GM12878 (cell line): ENCODE data around the gene PAF1. TPM values are rescaled to one million over a fixed set of nuclear protein-coding genes. Genes with fewer than 3 reads are reported as not detected.
A peak's percentile ranks its signal among the peaks of the same experiment; 100 is the strongest.

ENCODE experiments used
- ATAC-seq: fragments of 200-7000 bp; cut with Tn5 transposase; 3 replicates; pipeline ENCODE4 v1.9.1; 2020; ENCODE audit warnings: mild to moderate bottlenecking, moderate library complexity
- BruUV-seq: library from RNA; stranded (reverse); fragments of 400-500 nt; replicated peaks from 2 replicates; lab custom pipeline; 2021; lab: Mats Ljungman, UMichigan
- CTCF ChIA-PET: fragments of 300-600 bp; sonication (Branson Sonifier 250); formaldehyde crosslinking; extraction: SDS; loops from one replicate; lab custom pipeline; 2021; ENCODE audit warnings: inconsistent platforms; lab: Yijun Ruan, JAX
- POLR2A ChIA-PET: fragments of 350-600 bp; formaldehyde crosslinking; extraction: SDS; loops from one replicate; lab custom pipeline; 2021; ENCODE audit warnings: inconsistent platforms; lab: Charles Lee
- RAD21 ChIA-PET: fragments of 300-600 bp; sonication (Branson Sonifier 250); formaldehyde crosslinking; loops from one replicate; lab custom pipeline; 2023; ENCODE audit warnings: antibody characterized with exemption; ENCODE audit not compliant: unreplicated experiment; lab: Charles Lee
- SMC1A ChIA-PET: fragments of 300-600 bp; sonication (Branson Sonifier 250); formaldehyde crosslinking; loops from one replicate; lab custom pipeline; 2023; ENCODE audit not compliant: unreplicated experiment, uncharacterized antibody; lab: Charles Lee
- DNase-seq: peaks from one replicate; pipeline ENCODE4 v3.0.0-alpha.2; 2011; ENCODE audit warnings: low read depth, low spot score
- FAIRE-seq: peaks from 3 replicates; lab custom pipeline; 2011; peaks lifted over from hg19 to GRCh38; lab: Jason Lieb, UNC
- H2AFZ ChIP-seq: 2 replicates; pipeline ENCODE4 v1.6.0; 2011; ENCODE audit warnings: low read depth, low read length, control low read depth; ENCODE audit not compliant: control insufficient read depth
- H3K27ac ChIP-seq: 2 replicates; pipeline ENCODE4 v1.5.1; 2011; ENCODE audit warnings: control low read depth; ENCODE audit not compliant: control insufficient read depth, insufficient read depth
- H3K27me3 ChIP-seq, 2 experiments: replicated peaks in 1 of 2; 2 replicates each; pipeline versions ENCODE4 v1.6.0 to v1.6.1; 2011; ENCODE audit warnings: low read length in 1 of 2; ENCODE audit not compliant: control insufficient read depth in 2 of 2, insufficient read depth in 2 of 2
- H3K36me3 ChIP-seq, 2 experiments: 2 replicates each; pipeline ENCODE4 v1.5.1; 2011; ENCODE audit warnings: low read length in 1 of 2; ENCODE audit not compliant: control insufficient read depth in 2 of 2, insufficient read depth in 2 of 2
- H3K4me1 ChIP-seq: 2 replicates; pipeline ENCODE4 v1.6.1; 2011; ENCODE audit warnings: mild to moderate bottlenecking, low read length, moderate library complexity, mixed read lengths; ENCODE audit not compliant: control insufficient read depth, insufficient read depth
- H3K4me2 ChIP-seq: 2 replicates; pipeline ENCODE4 v1.6.0; 2011; ENCODE audit warnings: control low read depth; ENCODE audit not compliant: control insufficient read depth, insufficient read depth
- H3K4me3 ChIP-seq: fragments of 200-600 bp; sonication (generic); 2 replicates; pipeline ENCODE4 v1.5.1; 2016
- H3K79me2 ChIP-seq: 2 replicates; pipeline ENCODE4 v1.6.0; 2011; ENCODE audit warnings: low read length; ENCODE audit not compliant: control insufficient read depth, insufficient read depth
- H3K9ac ChIP-seq: 2 replicates; pipeline ENCODE4 v1.8.0; 2011; ENCODE audit warnings: low read length, control low read depth, mixed read lengths; ENCODE audit not compliant: control insufficient read depth, insufficient read depth
- H3K9me3 ChIP-seq: replicated peaks from 3 replicates; pipeline ENCODE4 v1.5.1; 2011; ENCODE audit warnings: mild to moderate bottlenecking, low read length; ENCODE audit not compliant: control insufficient read depth, insufficient read depth
- H4K20me1 ChIP-seq: 2 replicates; pipeline ENCODE4 v1.6.0; 2011; ENCODE audit not compliant: control insufficient read depth, insufficient read depth
- BHLHE40 ChIP-seq, 2 experiments: fragments of 450-650 bp in 1 of 2; IDR thresholded peaks; 2 replicates each; pipeline ENCODE4 v1.6.1; 2011 to 2017; ENCODE audit warnings: low read depth in 2 of 2, borderline replicate concordance in 1 of 2, improper control_type of control experiment in 1 of 2, low read length in 1 of 2, mild to moderate bottlenecking in 1 of 2
- DPF2 ChIP-seq: fragments of 450-650 bp; IDR thresholded peaks from 2 replicates; pipeline ENCODE4 v1.6.1; 2017; ENCODE audit warnings: mild to moderate bottlenecking
- IKZF2 ChIP-seq, 2 experiments: fragments of 450-650 bp; IDR thresholded peaks; 2 replicates each; pipeline ENCODE4 v1.6.1; 2017; ENCODE audit warnings: mild to moderate bottlenecking in 2 of 2, moderate library complexity in 2 of 2
- IRF4 ChIP-seq: IDR thresholded peaks from 2 replicates; pipeline ENCODE4 v1.6.1; 2011; ENCODE audit warnings: low read depth, low read length
- MYB ChIP-seq: fragments of 150-350 bp; IDR thresholded peaks from 2 replicates; pipeline ENCODE4 v1.6.1; 2014; ENCODE audit warnings: mild to moderate bottlenecking, low read depth, low read length, borderline replicate concordance
- MYC ChIP-seq: IDR thresholded peaks from 2 replicates; pipeline ENCODE4 v1.6.1; 2011; ENCODE audit warnings: mild to moderate bottlenecking, low read length, moderate library complexity, inconsistent platforms; ENCODE audit not compliant: insufficient read depth, insufficient replicate concordance, insufficient read length, severe bottlenecking
- NR2C2 ChIP-seq: IDR thresholded peaks from 2 replicates; pipeline ENCODE4 v1.6.1; 2011; ENCODE audit warnings: borderline replicate concordance, low read depth; ENCODE audit not compliant: control insufficient read depth, insufficient read length
- NR2F1 ChIP-seq: fragments of 450-650 bp; conservative IDR thresholded peaks from 2 replicates; pipeline ENCODE4 v1.6.1; 2017; ENCODE audit warnings: mild to moderate bottlenecking
- TAF1 ChIP-seq: IDR thresholded peaks from 2 replicates; pipeline ENCODE4 v1.6.1; 2011; ENCODE audit warnings: mild to moderate bottlenecking, low read depth, low read length, borderline replicate concordance
- TARDBP ChIP-seq: IDR thresholded peaks from 2 replicates; pipeline ENCODE4 v1.6.1; 2016; ENCODE audit warnings: borderline replicate concordance
- TCF12 ChIP-seq: IDR thresholded peaks from 2 replicates; pipeline ENCODE4 v1.6.1; 2011; ENCODE audit warnings: low read depth, mild to moderate bottlenecking, low read length
- TCF3 ChIP-seq: IDR thresholded peaks from 2 replicates; pipeline ENCODE4 v1.6.1; 2012; ENCODE audit warnings: low read depth, mild to moderate bottlenecking, low read length, borderline replicate concordance; ENCODE audit not compliant: insufficient read depth
- TCF7 ChIP-seq: IDR thresholded peaks from 2 replicates; pipeline ENCODE4 v1.6.1; 2014; ENCODE audit warnings: antibody characterized with exemption, borderline replicate concordance
- ZNF622 ChIP-seq: fragments of 450-650 bp; IDR thresholded peaks from 2 replicates; pipeline ENCODE4 v1.6.1; 2017; ENCODE audit warnings: mild to moderate bottlenecking, inconsistent platforms
- ZZZ3 ChIP-seq: IDR thresholded peaks from 2 replicates; pipeline ENCODE4 v1.6.1; 2011; ENCODE audit warnings: low read depth; ENCODE audit not compliant: control insufficient read depth, insufficient read length
- WGBS: methylation state at CpG from one replicate; pipeline ENCODE4 v1.1.6; 2016; ENCODE audit warnings: low lambda C conversion rate; ENCODE audit not compliant: insufficient replicate concordance, insufficient coverage; ENCODE audit errors: missing lambda C conversion rate; 5-methylcytosine and 5-hydroxymethylcytosine counted together
- in situ Hi-C: fragments of 300-500 bp; cut with MboI; formaldehyde crosslinking; loops from 9 replicates; pipeline ENCODE4 v1.14.3; 2018; ENCODE audit warnings: mixed read lengths
- intact Hi-C: fragments of 100-400 bp; cut with micrococcal nuclease; formaldehyde crosslinking; loops from one replicate; pipeline ENCODE4 v1.14.2; 2022; ENCODE audit not compliant: unreplicated experiment
- polyA plus RNA-seq, 11 experiments: library from polyadenylated mRNA; depleted of rRNA in 4 of 11; unstranded in 6 of 11; stranded (reverse) in 5 of 11; fragments of >200 nt; fragmentation: Nextera tagmentation in 4 of 11; fragmentation: Illumina TruSeq in 1 of 11; extraction: Ambion mirVana in 4 of 11; extraction: Trizol in 1 of 11; gene quantifications; 1 replicate in 1 of 11; 2 replicates in 10 of 11; pipeline versions ENCODE4 v1.2.1 to v1.2.3, GENCODE V29; 2011 to 2016; ENCODE audit warnings: inconsistent platforms in 2 of 11, missing spikeins in 2 of 11, low read depth in 1 of 11
- total RNA-seq, 4 experiments: library from RNA; depleted of rRNA in 3 of 4; stranded (reverse); fragments of >200 nt in 3 of 4; fragmentation: Illumina TruSeq in 1 of 4; extraction: Trizol in 1 of 4; gene quantifications; 2 replicates each; pipeline versions ENCODE4 v1.2.1 to v1.2.3, GENCODE V29; 2013 to 2021
- TF ChIP-seq, protein P1 (sequence below): fragments of 450-650 bp; IDR thresholded peaks from 2 replicates; pipeline ENCODE4 v1.6.1; 2016; ENCODE audit warnings: mild to moderate bottlenecking
- TF ChIP-seq, protein P2 (sequence below): fragments of 450-650 bp; IDR thresholded peaks from 2 replicates; pipeline ENCODE4 v1.6.1; 2016; ENCODE audit warnings: mild to moderate bottlenecking
- TF ChIP-seq, protein P3 (sequence below): fragments of 450-650 bp; IDR thresholded peaks from 2 replicates; pipeline ENCODE4 v1.6.1; 2017; ENCODE audit warnings: mild to moderate bottlenecking, low read depth, inconsistent platforms; ENCODE audit not compliant: poor library complexity, severe bottlenecking

The PAF1 gene
- total and polyA plus RNA-seq, 10 of the 15 experiments (the other 5 are each of a cell fraction or from before 2014, with no cell fraction given), result 1.7 to 45.8 (median 39.6) TPM

DNA sequence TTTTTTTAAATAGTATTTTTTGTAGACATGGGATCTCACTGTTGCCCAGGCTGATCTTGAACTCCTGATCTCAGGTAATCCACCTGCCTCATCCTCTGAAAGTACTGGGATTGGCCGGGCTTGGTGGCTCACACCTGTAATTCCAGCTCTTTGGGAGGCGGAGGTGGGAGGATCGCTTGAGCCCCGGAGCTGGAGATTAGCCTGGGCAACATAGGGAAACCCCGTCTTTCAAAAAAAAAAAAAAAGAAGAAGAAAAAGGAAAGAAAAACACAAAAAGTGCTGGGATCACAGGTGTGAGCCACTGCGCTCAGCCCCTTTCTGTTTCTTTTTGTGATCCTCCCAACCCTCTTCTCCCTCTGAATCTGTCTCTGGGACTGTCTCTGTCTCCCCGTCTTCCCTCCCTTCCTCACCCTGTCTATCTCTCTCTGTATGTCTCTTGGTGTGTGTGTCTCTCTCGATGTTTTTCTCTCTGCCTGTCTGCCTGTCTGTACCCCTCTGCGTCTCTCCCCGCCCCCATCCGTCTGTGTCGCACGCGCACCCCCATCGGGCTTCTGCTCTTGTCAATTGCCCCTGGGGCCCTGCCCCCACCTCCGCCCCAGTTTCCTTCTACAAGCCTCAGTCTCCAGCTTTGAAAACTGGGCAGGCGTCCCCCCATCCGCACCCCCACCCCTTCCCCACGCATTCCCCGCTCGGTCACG lies 15.2 kb upstream of the PAF1 start:
- CTCF ChIA-PET, result interaction anchor here (0.8 kb wide), 1 partner anchor 8 kb away, joined by 4 read pairs; no protein-coding TSS in a partner anchor
- FAIRE-seq (no peak), DNase-seq (no peak), ATAC-seq (no peak; the same call in 1 of the 3 replicates)
- peak overlapping the region; percentile 70 for H3K9ac ChIP-seq
- H4K20me1 ChIP-seq, result no peaks in the 10 kb centered on the region
- H3K4me2 ChIP-seq, result peak overlapping the region; percentile 92
- 2% methylated on average over 21 of the region's 22 CpGs for WGBS
- peaks cover 62% of the 10 kb centered on the region for H3K79me2 ChIP-seq
- no peaks in the 10 kb centered on the region for H3K9me3 ChIP-seq
- SMC1A ChIA-PET, result interaction anchor here (1.1 kb wide), 1 partner anchor 8 kb away, joined by 3 read pairs; no protein-coding TSS in a partner anchor
- in situ Hi-C loops, result no loop called here
- BruUV-seq, result no TSS peak
- POLR2A ChIA-PET, result interaction anchor here (0.6 to 3.9 kb wide), 7 partner anchors 9 to 1930 kb away, joined by 3 to 39 read pairs (median 5); partner anchors contain the start of genes MED29, PAF1 and RPS16
- no peaks in the 10 kb centered on the region for H3K27me3 ChIP-seq
- peaks cover 48% of the 10 kb centered on the region for H3K4me1 ChIP-seq
- H3K36me3 ChIP-seq, result peaks cover 2 to 6% of the 10 kb centered on the region in 2 experiments; a peak in 2 of 4 replicates
- peak overlapping the region; percentile 98 for H3K4me3 ChIP-seq
- peak overlapping the region; percentile 100 for H3K27ac ChIP-seq
- intact Hi-C loops, result loop anchor here (10.0 kb wide), 1 partner anchor 431 kb away; the partner anchor contains the start of gene FBXO17
- no peak overlapping the region for H2AFZ ChIP-seq
- RAD21 ChIA-PET, result interaction anchor here (0.9 to 4.5 kb wide), 2 partner anchors 8 to 71 kb away, joined by 4 to 37 read pairs; no protein-coding TSS in a partner anchor
- TF ChIP-seq TARDBP, result no peak
- TF ChIP-seq NR2C2, result no peak
- TF ChIP-seq, protein P1, sequence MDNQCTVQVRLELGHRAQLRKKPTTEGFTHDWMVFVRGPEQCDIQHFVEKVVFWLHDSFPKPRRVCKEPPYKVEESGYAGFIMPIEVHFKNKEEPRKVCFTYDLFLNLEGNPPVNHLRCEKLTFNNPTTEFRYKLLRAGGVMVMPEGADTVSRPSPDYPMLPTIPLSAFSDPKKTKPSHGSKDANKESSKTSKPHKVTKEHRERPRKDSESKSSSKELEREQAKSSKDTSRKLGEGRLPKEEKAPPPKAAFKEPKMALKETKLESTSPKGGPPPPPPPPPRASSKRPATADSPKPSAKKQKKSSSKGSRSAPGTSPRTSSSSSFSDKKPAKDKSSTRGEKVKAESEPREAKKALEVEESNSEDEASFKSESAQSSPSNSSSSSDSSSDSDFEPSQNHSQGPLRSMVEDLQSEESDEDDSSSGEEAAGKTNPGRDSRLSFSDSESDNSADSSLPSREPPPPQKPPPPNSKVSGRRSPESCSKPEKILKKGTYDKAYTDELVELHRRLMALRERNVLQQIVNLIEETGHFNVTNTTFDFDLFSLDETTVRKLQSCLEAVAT, result peak; percentile 50
- no peak for TF ChIP-seq IRF4
- TF ChIP-seq MYB, result no peak
- TF ChIP-seq ZNF622, result no peak
- no peak; a peak in 2 of 4 replicates for TF ChIP-seq IKZF2 (IDR thresholded peaks at IDR 0.05)
- no peak for TF ChIP-seq ZZZ3
- TF ChIP-seq, protein P2, sequence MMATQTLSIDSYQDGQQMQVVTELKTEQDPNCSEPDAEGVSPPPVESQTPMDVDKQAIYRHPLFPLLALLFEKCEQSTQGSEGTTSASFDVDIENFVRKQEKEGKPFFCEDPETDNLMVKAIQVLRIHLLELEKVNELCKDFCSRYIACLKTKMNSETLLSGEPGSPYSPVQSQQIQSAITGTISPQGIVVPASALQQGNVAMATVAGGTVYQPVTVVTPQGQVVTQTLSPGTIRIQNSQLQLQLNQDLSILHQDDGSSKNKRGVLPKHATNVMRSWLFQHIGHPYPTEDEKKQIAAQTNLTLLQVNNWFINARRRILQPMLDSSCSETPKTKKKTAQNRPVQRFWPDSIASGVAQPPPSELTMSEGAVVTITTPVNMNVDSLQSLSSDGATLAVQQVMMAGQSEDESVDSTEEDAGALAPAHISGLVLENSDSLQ, result peak; percentile 61
- TF ChIP-seq DPF2, result no peak
- TF ChIP-seq MYC, result no peak
- 0 out of 2 replicates have a peak, but pooled peaks have one; percentile 37 for TF ChIP-seq TCF12
- TF ChIP-seq, protein P3, sequence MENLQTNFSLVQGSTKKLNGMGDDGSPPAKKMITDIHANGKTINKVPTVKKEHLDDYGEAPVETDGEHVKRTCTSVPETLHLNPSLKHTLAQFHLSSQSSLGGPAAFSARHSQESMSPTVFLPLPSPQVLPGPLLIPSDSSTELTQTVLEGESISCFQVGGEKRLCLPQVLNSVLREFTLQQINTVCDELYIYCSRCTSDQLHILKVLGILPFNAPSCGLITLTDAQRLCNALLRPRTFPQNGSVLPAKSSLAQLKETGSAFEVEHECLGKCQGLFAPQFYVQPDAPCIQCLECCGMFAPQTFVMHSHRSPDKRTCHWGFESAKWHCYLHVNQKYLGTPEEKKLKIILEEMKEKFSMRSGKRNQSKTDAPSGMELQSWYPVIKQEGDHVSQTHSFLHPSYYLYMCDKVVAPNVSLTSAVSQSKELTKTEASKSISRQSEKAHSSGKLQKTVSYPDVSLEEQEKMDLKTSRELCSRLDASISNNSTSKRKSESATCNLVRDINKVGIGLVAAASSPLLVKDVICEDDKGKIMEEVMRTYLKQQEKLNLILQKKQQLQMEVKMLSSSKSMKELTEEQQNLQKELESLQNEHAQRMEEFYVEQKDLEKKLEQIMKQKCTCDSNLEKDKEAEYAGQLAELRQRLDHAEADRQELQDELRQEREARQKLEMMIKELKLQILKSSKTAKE, result peak; percentile 48
- TF ChIP-seq NR2F1, result no peak
- peak; percentile 69 to 70; a peak in 3 of 4 replicates for TF ChIP-seq BHLHE40 (IDR thresholded peaks at IDR 0.05; ENCODE audit: borderline replicate concordance in 1 of 2, low read depth in 2 of 2, low read length in 1 of 2)
- 0 out of 2 replicates have a peak, but pooled peaks have one; percentile 15 for TF ChIP-seq TCF3
- TF ChIP-seq TCF7, result no peak
- no peak for TF ChIP-seq TAF1
